ENCODE data around the gene TTF1.

Gene TTF1

GRCh38 chr9:132447346-132447745 lies 40.7 kb upstream of the TTF1 start:
- H3K23ac ChIP-seq (ENCODE audit: low read length): no peak overlapping the region
- no peaks in the 10 kb centered on the region for H3K79me1 ChIP-seq (ENCODE audit: low read length)
- H3K9ac ChIP-seq (ENCODE audit: low read length): no peak overlapping the region
- no peak overlapping the region for H2AK5ac ChIP-seq (ENCODE audit: low read length)
- H2BK12ac ChIP-seq (ENCODE audit: low read length): no peak overlapping the region
- H3K4me2 ChIP-seq (ENCODE audit: low read length): no peak overlapping the region
- no peak overlapping the region for H4K8ac ChIP-seq (ENCODE audit: low read depth, low read length)
- H2AFZ ChIP-seq (ENCODE audit: insufficient read depth, low read length, poor library complexity): no peak overlapping the region
- no peaks in the 10 kb centered on the region for H3K36me3 ChIP-seq (ENCODE audit: control insufficient read depth in 1 of 2, insufficient read depth in 2 of 2, low read length in 2 of 2)
- H3K9me3 ChIP-seq (ENCODE audit: insufficient read depth, low read depth, low read length): no peaks in the 10 kb centered on the region
- no CpG with 5 or more reads among the region's 20 CpGs for WGBS (ENCODE audit: extremely low coverage, insufficient coverage, insufficient read length)
- no peaks in the 10 kb centered on the region for H3K27me3 ChIP-seq (ENCODE audit: insufficient read depth, low read length)
- DNase-seq: peak in 1 of 2 donors; percentile 23
- H4K91ac ChIP-seq (ENCODE audit: low read depth, low read length): no peak overlapping the region
- no peak overlapping the region for H4K12ac ChIP-seq (ENCODE audit: low read depth, low read length)
- no peak overlapping the region for H3K14ac ChIP-seq (ENCODE audit: low read length)
- no peak overlapping the region for H3K27ac ChIP-seq (ENCODE audit: low read depth, low read length)
- no peaks in the 10 kb centered on the region for H3K4me1 ChIP-seq (ENCODE audit: control insufficient read depth in 1 of 2, insufficient read depth in 2 of 2, low read length in 2 of 2)
- H3K4me3 ChIP-seq (ENCODE audit: low read depth, low read length): no peak overlapping the region
- H3K79me2 ChIP-seq (ENCODE audit: control insufficient read depth, insufficient read depth, low read length, poor library complexity): no peaks in the 10 kb centered on the region
- no peak overlapping the region for H3K18ac ChIP-seq (ENCODE audit: low read length)
- H2BK120ac ChIP-seq (ENCODE audit: insufficient read depth, low read length, poor library complexity): no peak overlapping the region
- H3K4ac ChIP-seq (ENCODE audit: low read depth, low read length): no peak overlapping the region
- H2BK5ac ChIP-seq (ENCODE audit: low read depth, low read length, poor library complexity): no peak overlapping the region

GRCh38 chr9:132446887-132447286 lies 40.2 kb upstream of the TTF1 start:
- Histone ChIP-seq H2BK12ac (ENCODE audit: low read length) (no peak overlapping the region), H3K9ac (ENCODE audit: low read length) (no peak overlapping the region), H3K4me2 (ENCODE audit: low read length) (no peak overlapping the region), H3K18ac (ENCODE audit: low read length) (no peak overlapping the region), H3K4me1 (ENCODE audit: control insufficient read depth in 1 of 2, insufficient read depth in 2 of 2, low read length in 2 of 2) (no peaks in the 10 kb centered on the region), H4K12ac (ENCODE audit: low read depth, low read length) (no peak overlapping the region), H2BK5ac (ENCODE audit: low read depth, low read length, poor library complexity) (no peak overlapping the region), H3K4ac (ENCODE audit: low read depth, low read length) (no peak overlapping the region), H3K27me3 (ENCODE audit: insufficient read depth, low read length) (no peaks in the 10 kb centered on the region), H3K4me3 (ENCODE audit: low read depth, low read length) (no peak overlapping the region), H3K36me3 (ENCODE audit: control insufficient read depth in 1 of 2, insufficient read depth in 2 of 2, low read length in 2 of 2) (no peaks in the 10 kb centered on the region), H3K14ac (ENCODE audit: low read length) (no peak overlapping the region), H3K23ac (ENCODE audit: low read length) (no peak overlapping the region), H2BK120ac (ENCODE audit: insufficient read depth, low read length, poor library complexity) (no peak overlapping the region), H3K79me1 (ENCODE audit: low read length) (no peaks in the 10 kb centered on the region), H3K9me3 (ENCODE audit: insufficient read depth, low read depth, low read length) (no peaks in the 10 kb centered on the region), H3K79me2 (ENCODE audit: control insufficient read depth, insufficient read depth, low read length, poor library complexity) (no peaks in the 10 kb centered on the region), H2AK5ac (ENCODE audit: low read length) (no peak overlapping the region), H4K91ac (ENCODE audit: low read depth, low read length) (no peak overlapping the region), H4K8ac (ENCODE audit: low read depth, low read length) (no peak overlapping the region), H3K27ac (ENCODE audit: low read depth, low read length) (no peak overlapping the region), H2AFZ (ENCODE audit: insufficient read depth, low read length, poor library complexity) (no peak overlapping the region)
- no peak for DNase-seq
- WGBS (ENCODE audit: extremely low coverage, insufficient coverage, insufficient read length): no CpG with 5 or more reads among the region's 3 CpGs

DNA sequence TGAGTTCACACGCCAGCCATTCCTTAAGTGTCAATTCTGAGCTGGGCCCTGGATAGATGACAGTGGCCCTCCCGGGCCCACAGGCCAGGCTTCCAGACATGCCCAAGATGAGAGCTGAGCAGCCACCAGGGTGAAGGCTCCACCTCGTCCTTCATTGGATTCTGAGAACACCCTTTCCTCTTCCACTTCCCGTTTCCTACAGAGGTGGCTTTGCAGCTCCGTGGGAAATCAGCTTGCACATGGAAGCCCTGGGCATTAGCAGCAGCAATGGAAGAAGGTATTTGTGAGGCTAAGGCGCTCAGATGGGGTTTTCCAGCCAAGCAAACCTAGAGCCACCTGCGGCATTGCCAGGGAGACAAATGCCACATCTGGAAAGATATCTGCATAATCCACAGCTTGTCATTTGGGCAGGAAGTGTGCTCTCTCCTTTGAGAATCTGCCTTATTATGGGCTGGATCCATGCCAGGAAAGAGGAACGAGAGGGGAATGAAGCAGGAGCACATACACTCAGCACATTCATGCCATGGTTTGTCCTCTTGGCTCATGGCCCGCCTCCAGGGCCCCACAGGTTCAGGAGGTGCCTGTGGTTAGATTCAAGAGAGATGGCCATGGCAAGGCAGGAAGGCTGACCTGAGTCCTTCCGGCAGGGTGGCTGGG lies 37.4 kb upstream of the TTF1 start:
- Histone ChIP-seq H4K91ac (ENCODE audit: low read depth, low read length) (no peak overlapping the region), H3K27me3 (ENCODE audit: insufficient read depth, low read length) (no peaks in the 10 kb centered on the region), H3K36me3 (ENCODE audit: control insufficient read depth in 1 of 2, insufficient read depth in 2 of 2, low read length in 2 of 2) (no peaks in the 10 kb centered on the region), H2BK12ac (ENCODE audit: low read length) (no peak overlapping the region), H2AK5ac (ENCODE audit: low read length) (no peak overlapping the region), H3K4me1 (ENCODE audit: control insufficient read depth in 1 of 2, insufficient read depth in 2 of 2, low read length in 2 of 2) (no peaks in the 10 kb centered on the region), H3K79me2 (ENCODE audit: control insufficient read depth, insufficient read depth, low read length, poor library complexity) (no peaks in the 10 kb centered on the region), H3K27ac (ENCODE audit: low read depth, low read length) (no peak overlapping the region), H3K14ac (ENCODE audit: low read length) (no peak overlapping the region), H4K12ac (ENCODE audit: low read depth, low read length) (no peak overlapping the region), H3K18ac (ENCODE audit: low read length) (no peak overlapping the region), H3K23ac (ENCODE audit: low read length) (no peak overlapping the region), H2BK120ac (ENCODE audit: insufficient read depth, low read length, poor library complexity) (no peak overlapping the region), H4K8ac (ENCODE audit: low read depth, low read length) (no peak overlapping the region), H3K4me3 (ENCODE audit: low read depth, low read length) (no peak overlapping the region), H2AFZ (ENCODE audit: insufficient read depth, low read length, poor library complexity) (no peak overlapping the region), H3K9me3 (ENCODE audit: insufficient read depth, low read depth, low read length) (no peaks in the 10 kb centered on the region), H3K9ac (ENCODE audit: low read length) (no peak overlapping the region), H3K4ac (ENCODE audit: low read depth, low read length) (no peak overlapping the region), H3K79me1 (ENCODE audit: low read length) (no peaks in the 10 kb centered on the region), H3K4me2 (ENCODE audit: low read length) (no peak overlapping the region), H2BK5ac (ENCODE audit: low read depth, low read length, poor library complexity) (no peak overlapping the region)
- WGBS (ENCODE audit: extremely low coverage, insufficient coverage, insufficient read length): no CpG with 5 or more reads among the region's 10 CpGs
- DNase-seq: no peak

- H2BK5ac ChIP-seq (ENCODE audit: low read depth, low read length, poor library complexity): no peak overlapping the region
- H2AFZ ChIP-seq (ENCODE audit: insufficient read depth, low read length, poor library complexity): no peak overlapping the region
- H3K4me3 ChIP-seq (ENCODE audit: low read depth, low read length): no peak overlapping the region
- H3K4me2 ChIP-seq (ENCODE audit: low read length): no peak overlapping the region
- no peak overlapping the region for H3K27ac ChIP-seq (ENCODE audit: low read depth, low read length)
- no peaks in the 10 kb centered on the region for H3K4me1 ChIP-seq (ENCODE audit: control insufficient read depth in 1 of 2, insufficient read depth in 2 of 2, low read length in 2 of 2)
- H3K9ac ChIP-seq (ENCODE audit: low read length): peak overlapping the region; percentile 52
- H3K23ac ChIP-seq (ENCODE audit: low read length): no peak overlapping the region
- H4K91ac ChIP-seq (ENCODE audit: low read depth, low read length): no peak overlapping the region
- H3K18ac ChIP-seq (ENCODE audit: low read length): no peak overlapping the region
- H2BK120ac ChIP-seq (ENCODE audit: insufficient read depth, low read length, poor library complexity): no peak overlapping the region
- WGBS (ENCODE audit: extremely low coverage, insufficient coverage, insufficient read length): no CpG with 5 or more reads among the region's 10 CpGs
- H3K9me3 ChIP-seq (ENCODE audit: insufficient read depth, low read depth, low read length): peaks cover 2% of the 10 kb centered on the region
- H3K27me3 ChIP-seq (ENCODE audit: insufficient read depth, low read length): no peaks in the 10 kb centered on the region
- no peak overlapping the region for H3K4ac ChIP-seq (ENCODE audit: low read depth, low read length)
- no peaks in the 10 kb centered on the region for H3K79me2 ChIP-seq (ENCODE audit: control insufficient read depth, insufficient read depth, low read length, poor library complexity)
- no peak overlapping the region for H4K12ac ChIP-seq (ENCODE audit: low read depth, low read length)
- no peaks in the 10 kb centered on the region for H3K36me3 ChIP-seq (ENCODE audit: control insufficient read depth in 1 of 2, insufficient read depth in 2 of 2, low read length in 2 of 2)
- no peaks in the 10 kb centered on the region for H3K79me1 ChIP-seq (ENCODE audit: low read length)
- H3K14ac ChIP-seq (ENCODE audit: low read length): no peak overlapping the region
- no peak overlapping the region for H2BK12ac ChIP-seq (ENCODE audit: low read length)
- DNase-seq: no peak
- H2AK5ac ChIP-seq (ENCODE audit: low read length): no peak overlapping the region
- H4K8ac ChIP-seq (ENCODE audit: low read depth, low read length): no peak overlapping the region
Observed at GRCh38 chr9:132441404-132441803, 34.8 kb upstream of the TTF1 start.
